ENCODE data around the gene USP40. TPM values are rescaled to one million over a fixed set of nuclear protein-coding genes. Genes with fewer than 3 reads are reported as not detected.

The USP40 gene
- total RNA-seq, 2 donors from 2014 or later = 22.1 to 32.7 TPM

DNA sequence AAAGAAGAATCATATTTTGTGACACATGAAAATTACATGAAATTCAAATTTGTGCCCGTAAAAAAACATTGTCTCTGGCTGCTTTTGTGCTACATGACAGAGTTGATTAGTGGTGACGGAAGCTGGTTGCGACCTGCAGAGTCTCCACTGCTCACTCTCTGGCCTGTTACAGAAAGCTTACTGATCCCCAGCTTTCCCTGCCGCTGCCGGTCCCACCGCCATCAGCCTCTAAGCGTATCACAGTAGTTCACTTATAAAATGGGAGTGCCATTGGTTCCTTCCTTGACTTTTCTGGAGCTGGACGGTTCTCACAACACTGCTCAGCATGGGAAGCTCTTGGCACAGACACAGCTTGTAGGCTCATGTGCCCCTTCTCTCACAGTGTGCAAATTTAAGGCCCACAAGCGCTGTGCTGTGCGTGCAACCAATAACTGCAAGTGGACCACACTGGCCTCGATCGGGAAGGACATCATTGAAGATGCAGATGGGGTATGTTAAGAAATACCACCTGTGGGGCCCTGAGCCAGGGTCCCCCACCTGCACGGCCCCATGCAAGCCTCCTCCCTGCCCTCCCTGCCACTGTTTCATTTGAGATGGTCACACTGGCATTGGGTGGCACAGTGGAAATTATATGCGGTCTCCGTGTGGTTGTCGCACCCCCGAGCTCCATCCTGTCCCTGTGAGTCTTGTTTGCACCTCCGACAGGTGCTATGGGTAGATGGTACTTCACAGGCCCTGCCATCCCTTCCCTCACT lies 131.0 kb downstream of the USP40 start:
- intact Hi-C loops (cut with DNase I) = no loop called here
- H3K9me3 ChIP-seq = no peaks in the 10 kb centered on the region
- TF ChIP-seq, protein P1, sequence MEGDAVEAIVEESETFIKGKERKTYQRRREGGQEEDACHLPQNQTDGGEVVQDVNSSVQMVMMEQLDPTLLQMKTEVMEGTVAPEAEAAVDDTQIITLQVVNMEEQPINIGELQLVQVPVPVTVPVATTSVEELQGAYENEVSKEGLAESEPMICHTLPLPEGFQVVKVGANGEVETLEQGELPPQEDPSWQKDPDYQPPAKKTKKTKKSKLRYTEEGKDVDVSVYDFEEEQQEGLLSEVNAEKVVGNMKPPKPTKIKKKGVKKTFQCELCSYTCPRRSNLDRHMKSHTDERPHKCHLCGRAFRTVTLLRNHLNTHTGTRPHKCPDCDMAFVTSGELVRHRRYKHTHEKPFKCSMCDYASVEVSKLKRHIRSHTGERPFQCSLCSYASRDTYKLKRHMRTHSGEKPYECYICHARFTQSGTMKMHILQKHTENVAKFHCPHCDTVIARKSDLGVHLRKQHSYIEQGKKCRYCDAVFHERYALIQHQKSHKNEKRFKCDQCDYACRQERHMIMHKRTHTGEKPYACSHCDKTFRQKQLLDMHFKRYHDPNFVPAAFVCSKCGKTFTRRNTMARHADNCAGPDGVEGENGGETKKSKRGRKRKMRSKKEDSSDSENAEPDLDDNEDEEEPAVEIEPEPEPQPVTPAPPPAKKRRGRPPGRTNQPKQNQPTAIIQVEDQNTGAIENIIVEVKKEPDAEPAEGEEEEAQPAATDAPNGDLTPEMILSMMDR (IDR thresholded peaks at IDR 0.05) = no peak
- H3K27me3 ChIP-seq = no peaks in the 10 kb centered on the region
- no peak overlapping the region for H3K9ac ChIP-seq (ENCODE audit: low read depth in 2 of 2, low read length in 2 of 2)
- no peak overlapping the region for H3K4me3 ChIP-seq
- H3K4me1 ChIP-seq = no peaks in the 10 kb centered on the region
- DNase-seq = no peak
- peaks cover 8% of the 10 kb centered on the region for H3K36me3 ChIP-seq
- H3K27ac ChIP-seq = no peak overlapping the region

DNA sequence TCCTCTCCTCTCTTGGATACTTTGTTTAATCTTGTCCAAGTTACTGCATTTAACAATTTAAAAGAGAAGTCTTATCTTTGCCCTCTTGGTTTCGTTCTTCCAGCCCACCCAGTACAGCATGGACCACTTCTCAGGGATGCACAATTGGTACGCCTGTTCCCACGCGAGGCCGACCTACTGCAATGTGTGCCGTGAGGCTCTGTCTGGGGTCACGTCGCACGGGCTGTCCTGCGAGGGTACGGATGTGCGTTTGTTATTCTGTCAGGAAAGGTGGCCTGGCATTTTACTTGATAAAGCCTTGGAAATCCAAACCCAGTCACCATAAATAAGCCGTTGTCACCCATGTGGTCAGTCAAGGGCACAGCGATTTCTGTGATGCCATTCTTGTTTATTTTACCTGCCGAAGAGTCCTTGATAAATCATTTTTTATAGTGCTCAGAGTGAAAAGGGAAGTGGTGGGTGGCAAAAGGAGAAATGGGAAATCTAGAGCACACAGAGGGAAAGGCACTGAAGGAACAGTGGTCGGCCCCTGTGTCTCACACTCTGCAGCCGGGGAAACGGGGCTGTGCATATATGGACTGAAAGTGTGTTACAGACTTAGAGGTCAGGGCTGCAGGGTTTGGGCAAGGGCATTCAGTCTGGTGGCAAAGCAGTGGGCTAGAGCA lies 131.8 kb downstream of the USP40 start:
- no peak overlapping the region for H3K9ac ChIP-seq (ENCODE audit: low read depth in 2 of 2, low read length in 2 of 2)
- H3K4me3 ChIP-seq = no peak overlapping the region
- peaks cover 8% of the 10 kb centered on the region for H3K36me3 ChIP-seq
- no peaks in the 10 kb centered on the region for H3K27me3 ChIP-seq
- H3K27ac ChIP-seq = no peak overlapping the region
- TF ChIP-seq, protein P1 (IDR thresholded peaks at IDR 0.05) = no peak
- no peak for DNase-seq
- no peaks in the 10 kb centered on the region for H3K9me3 ChIP-seq
- intact Hi-C loops (cut with DNase I) = no loop called here
- H3K4me1 ChIP-seq = no peaks in the 10 kb centered on the region

DNA sequence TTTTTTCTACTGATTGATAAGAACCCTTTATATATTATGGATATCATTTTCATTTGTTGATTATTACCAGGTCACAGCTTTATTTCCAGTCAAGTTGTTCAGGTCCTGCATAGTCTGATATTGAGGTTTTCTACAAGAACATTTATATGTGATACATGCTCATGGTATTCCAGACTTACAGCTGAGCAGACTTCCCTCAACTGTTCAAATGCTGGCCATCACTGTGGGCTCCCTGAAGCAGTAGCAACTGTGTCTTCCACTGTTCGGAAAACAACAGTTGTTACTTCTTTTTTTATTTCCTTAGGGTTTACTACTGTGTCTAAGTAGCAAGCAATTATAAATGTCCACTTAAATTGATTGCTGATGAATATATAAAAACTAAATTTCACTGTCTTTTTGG lies 132.8 kb downstream of the USP40 start:
- Histone ChIP-seq H3K4me1 (no peaks in the 10 kb centered on the region), H3K27ac (no peak overlapping the region), H3K9ac (ENCODE audit: low read depth in 2 of 2, low read length in 2 of 2) (no peak overlapping the region), H3K27me3 (no peaks in the 10 kb centered on the region), H3K9me3 (no peaks in the 10 kb centered on the region), H3K4me3 (no peak overlapping the region), H3K36me3 (peaks cover 8% of the 10 kb centered on the region)
- TF ChIP-seq, protein P1 (IDR thresholded peaks at IDR 0.05) = no peak
- DNase-seq = no peak
- intact Hi-C loops (cut with DNase I) = no loop called here

DNA sequence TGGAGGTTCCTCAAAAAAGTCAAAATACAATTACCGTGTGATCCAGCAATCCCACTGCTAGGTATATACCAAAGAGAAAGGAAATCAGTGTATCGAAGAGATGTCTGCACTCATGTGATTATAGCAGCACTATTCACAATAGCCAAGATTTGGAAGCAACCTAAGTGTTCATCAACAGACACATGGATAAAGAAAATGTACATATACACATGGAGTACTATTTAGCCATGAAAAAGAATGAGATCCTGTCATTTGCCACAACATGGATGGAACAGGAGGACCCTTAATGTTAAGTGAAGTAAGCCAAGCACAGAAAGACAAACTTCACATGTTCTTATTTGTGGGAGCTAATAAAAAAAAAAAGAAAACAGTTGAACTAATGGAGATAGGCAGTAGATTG lies 133.6 kb downstream of the USP40 start:
- no peak overlapping the region for H3K4me3 ChIP-seq
- TF ChIP-seq, protein P1 (IDR thresholded peaks at IDR 0.05) = no peak
- intact Hi-C loops (cut with DNase I) = no loop called here
- peaks cover 8% of the 10 kb centered on the region for H3K36me3 ChIP-seq
- H3K9me3 ChIP-seq = no peaks in the 10 kb centered on the region
- DNase-seq = no peak
- H3K4me1 ChIP-seq = no peaks in the 10 kb centered on the region
- no peak overlapping the region for H3K9ac ChIP-seq (ENCODE audit: low read depth in 2 of 2, low read length in 2 of 2)
- no peak overlapping the region for H3K27ac ChIP-seq
- H3K27me3 ChIP-seq = no peaks in the 10 kb centered on the region

DNA sequence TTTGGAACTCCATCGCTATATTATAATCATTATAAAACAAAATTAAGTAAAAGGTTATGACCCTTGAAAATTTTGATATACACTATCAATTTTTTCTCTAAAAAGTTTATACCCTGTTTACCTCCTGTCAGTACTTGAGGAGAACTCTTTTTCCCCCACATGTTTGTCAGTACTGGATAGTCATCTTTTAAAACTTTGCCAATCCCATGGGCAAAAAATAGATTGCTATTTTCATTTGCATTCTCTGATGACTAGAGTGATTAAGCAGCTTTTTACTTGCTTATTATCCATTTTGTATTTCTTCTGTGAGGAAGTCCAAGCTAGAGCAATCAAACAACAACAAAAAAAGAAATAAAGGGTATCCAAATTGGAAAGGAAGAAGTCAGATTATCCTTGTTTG lies 135.9 kb downstream of the USP40 start:
- Histone ChIP-seq H3K4me1 (no peaks in the 10 kb centered on the region), H3K9me3 (no peaks in the 10 kb centered on the region), H3K4me3 (no peak overlapping the region), H3K27ac (no peak overlapping the region), H3K27me3 (no peaks in the 10 kb centered on the region), H3K36me3 (no peaks in the 10 kb centered on the region), H3K9ac (ENCODE audit: low read depth in 2 of 2, low read length in 2 of 2) (no peak overlapping the region)
- intact Hi-C loops (cut with DNase I) = no loop called here
- DNase-seq = no peak
- TF ChIP-seq, protein P1 (IDR thresholded peaks at IDR 0.05) = no peak
